Effector CD8-positive, alpha-beta T cell (primary cell): ENCODE data around the gene THEMIS.
"Not testable (repeated sequence)": the region's sequence is repeated elsewhere in the genome, so short reads cannot be mapped to it uniquely, and the experiment has no call there.

ENCODE experiments used
- DNase-seq: peaks from one replicate; lab custom pipeline; 2025; lab: John Stamatoyannopoulos, UW

Gene THEMIS

DNA sequence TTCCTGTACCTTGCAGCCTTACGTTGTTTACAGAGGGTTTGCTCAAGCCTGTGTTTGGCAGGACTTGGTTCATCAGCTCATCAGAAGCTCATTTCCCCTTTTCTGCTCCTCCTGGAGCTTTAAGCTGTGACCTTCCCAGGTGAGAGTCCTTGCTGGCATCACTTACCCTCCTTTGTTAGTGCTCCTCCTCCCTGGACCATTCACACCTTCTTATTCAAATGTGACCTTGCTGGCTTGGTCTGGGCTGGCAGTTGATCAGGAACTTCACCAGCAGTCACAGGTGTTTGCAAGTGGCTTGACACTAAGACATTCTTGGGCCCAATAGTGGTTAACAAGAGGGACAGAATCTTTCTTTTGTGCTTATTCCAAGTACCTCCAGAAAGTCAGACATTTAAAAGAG, 175.0 kb downstream of the THEMIS start:
- no peak for DNase-seq

DNA sequence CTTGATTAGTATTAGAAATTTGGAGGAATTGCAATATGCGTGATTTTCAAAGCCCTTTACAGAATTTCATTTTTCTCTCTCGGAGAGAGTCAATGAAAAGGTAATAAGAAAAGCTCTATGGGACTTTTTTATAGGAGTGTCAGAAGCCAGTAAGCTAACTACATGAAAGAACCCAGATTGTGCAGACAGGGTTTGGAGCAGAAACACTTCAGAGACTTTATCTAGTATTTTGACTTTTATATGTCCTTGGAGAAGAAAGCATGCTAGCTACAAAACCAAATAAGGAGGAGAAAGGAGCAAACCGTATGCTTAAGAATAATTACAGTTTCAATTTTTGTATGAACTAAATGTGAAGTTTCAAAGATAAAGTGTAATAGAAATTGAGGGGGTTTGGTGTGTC, 182.2 kb downstream of the THEMIS start:
- DNase-seq = no peak

DNA sequence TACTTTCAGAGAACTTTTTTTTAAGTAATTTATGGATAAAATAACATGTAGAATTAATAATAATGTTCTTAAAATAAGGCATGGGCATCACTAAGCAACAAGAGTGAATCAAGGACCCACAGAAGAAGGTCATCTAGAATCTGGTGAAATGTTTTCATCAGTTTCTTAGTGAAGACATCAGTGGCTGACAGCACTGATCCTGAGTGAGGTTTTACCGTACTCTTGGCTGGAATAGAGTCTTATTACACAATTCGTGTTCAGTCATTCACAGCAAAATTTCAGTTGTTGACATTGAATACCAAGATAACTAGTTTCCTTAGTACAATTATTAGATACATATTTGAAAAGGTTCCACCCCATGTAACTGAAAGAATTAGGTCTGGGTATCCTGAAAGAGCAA, 183.5 kb downstream of the THEMIS start:
- no peak for DNase-seq

DNA sequence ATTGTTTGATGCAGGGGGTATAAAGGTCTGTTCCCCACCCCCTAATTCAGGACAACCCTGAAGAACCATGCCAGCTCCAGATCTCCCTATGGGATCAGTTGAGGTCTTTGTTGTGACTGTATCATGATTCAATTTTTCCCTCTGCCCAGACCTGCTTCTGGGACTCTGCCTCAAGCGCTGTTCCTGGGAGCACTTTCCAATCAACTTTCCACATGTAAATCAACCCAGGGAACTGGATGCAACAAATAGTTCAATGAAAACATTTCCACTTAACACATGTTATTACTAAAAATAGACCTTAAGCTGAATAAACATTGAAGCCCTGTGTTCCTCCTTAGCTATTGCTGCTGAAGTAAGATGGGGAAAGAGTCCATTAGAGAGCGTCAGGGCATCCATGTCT, 184.4 kb downstream of the THEMIS start:
- DNase-seq = no peak

DNA sequence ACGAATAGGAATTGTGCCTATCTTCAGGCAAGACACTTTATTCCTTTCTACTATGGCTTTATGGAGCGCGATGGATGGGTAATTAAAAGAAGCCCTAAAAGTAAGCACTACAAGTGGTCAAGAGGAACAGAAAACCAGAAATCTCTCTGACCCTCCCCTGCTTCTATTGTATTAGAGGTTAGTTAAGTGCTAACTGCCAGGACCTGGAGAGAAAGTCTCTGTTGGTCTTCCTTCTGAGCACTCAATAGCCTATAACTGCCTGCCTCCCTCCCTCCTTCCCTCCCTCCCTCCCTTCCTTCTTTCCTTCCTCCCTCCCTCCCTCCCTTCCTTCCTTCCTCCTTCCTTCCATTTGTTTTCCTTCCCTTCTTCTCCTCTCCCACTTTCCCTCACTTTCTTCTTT, 190.2 kb downstream of the THEMIS start:
- DNase-seq = no peak

DNA sequence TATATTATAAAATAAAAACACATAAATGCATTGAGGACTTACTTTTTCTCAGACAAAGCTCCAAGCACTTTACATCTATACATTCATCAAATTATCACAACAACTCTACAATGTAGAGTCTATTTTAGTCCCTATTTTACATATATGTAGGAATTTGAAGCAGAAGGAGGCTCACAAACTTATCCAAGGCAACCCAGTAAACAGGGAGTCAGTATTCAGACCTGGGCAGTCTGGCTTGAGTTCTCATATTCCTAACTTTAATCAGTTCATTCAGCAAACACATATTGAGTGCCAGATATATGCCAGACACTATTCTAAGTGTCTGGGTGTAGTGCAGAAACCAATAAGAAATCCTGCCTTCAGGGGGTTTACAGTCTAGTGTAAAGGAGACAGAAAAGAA, 194.6 kb downstream of the THEMIS start:
- no peak for DNase-seq

DNA sequence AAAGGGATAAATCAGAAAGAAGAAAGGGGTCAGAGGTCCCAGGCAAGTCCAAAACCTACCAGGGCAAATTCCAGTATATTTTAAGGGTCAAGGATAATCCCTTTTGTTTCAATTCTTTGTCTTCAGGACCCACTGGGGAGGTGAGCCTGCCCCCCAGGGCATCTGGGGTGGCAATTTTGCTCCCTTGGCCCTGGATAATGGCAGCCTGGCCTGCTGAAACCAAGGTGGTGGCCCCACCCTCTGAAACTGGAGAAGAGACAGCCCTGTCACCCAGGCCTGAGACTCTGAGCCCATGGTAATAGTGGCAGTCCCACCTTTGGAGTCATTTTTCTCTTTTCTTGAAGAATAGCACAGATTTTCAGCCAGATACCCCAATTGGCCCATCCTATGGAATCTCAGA, 205.8 kb downstream of the THEMIS start:
- DNase-seq = no peak

DNA sequence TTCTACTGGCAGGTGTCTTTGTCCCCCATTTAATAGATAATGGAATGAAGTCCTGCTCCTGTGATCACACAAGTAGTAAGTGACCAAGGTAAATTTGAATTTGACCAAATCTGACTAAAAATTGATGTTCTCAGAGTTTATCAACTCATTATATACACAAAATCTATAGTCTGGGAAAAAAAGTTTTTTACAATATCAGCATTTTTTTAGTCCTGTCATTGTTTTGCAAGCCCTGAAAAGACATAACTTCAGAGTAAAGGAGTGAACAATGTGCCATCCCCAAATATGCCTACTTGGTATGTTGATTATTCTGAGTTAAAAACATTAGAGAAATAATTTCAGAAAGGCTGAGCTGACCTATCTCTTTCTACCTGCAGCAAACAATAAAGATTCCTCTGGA, 209.7 kb downstream of the THEMIS start:
- no peak for DNase-seq

DNA sequence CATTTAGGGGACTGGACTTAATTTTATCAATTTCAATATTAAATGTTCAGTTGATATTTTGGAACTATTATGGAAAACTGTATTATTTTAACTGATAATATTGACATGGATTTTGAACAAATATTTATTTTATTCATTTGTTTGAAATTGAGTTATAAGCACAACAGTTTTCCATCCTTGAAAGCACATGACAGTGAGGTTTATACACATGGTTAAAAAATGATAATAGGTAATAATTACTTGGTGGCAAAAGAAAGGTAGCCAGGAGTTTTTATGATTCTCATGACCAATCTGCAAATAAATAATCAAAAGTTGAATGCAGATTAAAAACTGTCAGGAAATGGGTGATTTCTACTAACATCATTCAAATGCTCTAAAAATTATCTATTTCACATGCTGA, 210.3 kb downstream of the THEMIS start:
- DNase-seq = no peak

DNA sequence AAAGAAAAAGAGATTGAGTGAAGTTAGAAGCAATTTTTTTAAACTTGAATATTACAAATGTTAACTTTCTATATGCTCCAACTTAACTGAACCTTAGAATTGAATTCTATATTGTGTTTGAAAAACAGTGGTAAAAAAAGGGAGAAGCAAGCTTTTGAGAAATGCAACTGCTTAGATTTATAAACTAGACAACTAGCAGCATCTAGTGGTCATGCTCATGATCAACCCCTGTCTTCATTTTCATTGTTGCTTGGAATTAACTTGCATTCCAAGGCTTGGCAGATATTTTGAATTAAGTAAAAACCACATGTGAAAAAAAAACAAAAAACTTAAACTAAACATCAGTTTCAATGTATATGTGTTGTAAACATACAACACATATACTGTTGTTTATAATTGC, 210.8 kb downstream of the THEMIS start:
- no peak for DNase-seq

DNA sequence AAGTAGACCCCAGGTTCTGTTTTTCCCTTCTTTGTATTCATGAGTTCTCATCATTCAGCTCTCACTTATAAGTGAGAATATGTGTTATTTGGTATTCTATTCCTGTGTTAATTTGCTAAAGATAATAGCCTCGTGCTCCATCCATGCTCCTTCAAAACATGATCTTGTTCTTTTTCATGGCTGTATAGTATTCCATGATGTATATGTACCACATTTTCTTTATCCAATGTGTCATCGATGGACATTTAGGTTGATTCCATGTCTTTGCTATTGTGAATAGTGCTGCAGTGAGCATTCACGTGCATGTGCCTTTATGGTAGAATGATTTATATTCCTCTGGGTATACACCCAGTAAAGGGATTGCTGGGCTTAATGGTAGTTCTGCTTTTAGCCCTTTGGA, 213.4 kb downstream of the THEMIS start:
- DNase-seq = not testable (repeated sequence)

DNA sequence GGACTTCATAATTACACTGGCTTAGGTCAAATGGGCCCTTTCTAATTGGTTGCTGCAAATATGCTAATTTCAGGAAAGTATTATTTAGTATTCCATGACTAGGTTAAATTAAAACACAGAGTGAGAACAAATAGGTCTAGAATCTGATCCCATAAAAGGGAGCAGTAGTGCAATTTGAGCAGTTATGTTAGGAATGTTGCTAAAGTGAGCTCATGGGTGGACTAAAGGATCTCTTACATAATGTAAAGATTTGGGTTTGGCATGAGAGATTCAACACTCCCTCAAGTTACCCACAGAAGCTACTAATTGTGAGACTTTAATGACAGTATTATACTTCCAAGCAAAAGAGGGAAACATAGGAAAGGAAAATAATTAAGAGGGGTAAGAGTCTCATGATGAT, 214.8 kb downstream of the THEMIS start:
- DNase-seq = no peak

DNA sequence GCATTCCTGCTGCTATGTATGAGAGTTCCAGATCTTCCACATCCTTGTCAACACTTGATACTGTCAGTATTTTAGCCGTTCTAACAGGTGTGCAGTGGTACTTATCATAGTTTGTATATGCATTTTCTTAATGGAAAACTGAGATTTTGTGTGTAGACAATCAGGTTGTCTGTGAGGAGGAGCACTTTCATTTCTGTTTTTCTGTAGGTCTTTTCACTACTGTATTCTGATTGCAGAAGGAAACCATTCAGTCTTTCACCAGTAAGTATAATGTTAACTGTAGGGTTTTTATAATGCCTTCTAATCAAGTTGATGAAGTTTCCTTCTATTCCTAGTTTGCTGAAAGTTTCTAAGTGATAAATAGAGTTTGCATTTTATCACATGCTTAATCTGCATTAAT, 216.4 kb downstream of the THEMIS start:
- no peak for DNase-seq
